Suprapubic skin (tissue), 3 donors: ENCODE measurements around the gene FOXP4.

ENCODE experiments used
- EP300 ChIP-seq: sonication (generic); formaldehyde crosslinking; IDR thresholded peaks from one replicate; pipeline ENCODE4 v1.6.1; 2017; ENCODE audit warnings: antibody characterized with exemption
- POLR2A ChIP-seq, 2 donors: fragments of 450-650 bp; IDR thresholded peaks; one replicate each; pipeline ENCODE4 v1.6.1; 2017; ENCODE audit warnings: antibody characterized with exemption in 2 of 2, mild to moderate bottlenecking in 2 of 2, moderate library complexity in 2 of 2
- TF ChIP-seq, protein P1 (sequence below), 2 donors: fragments of 200-600 bp in 1 of 2; fragments of 450-650 bp in 1 of 2; sonication (generic) in 1 of 2; IDR thresholded peaks; one replicate each; pipeline ENCODE4 v1.5.1; 2016 to 2019; ENCODE audit warnings: antibody characterized with exemption in 2 of 2, mild to moderate bottlenecking in 1 of 2, moderate library complexity in 1 of 2

DNA sequence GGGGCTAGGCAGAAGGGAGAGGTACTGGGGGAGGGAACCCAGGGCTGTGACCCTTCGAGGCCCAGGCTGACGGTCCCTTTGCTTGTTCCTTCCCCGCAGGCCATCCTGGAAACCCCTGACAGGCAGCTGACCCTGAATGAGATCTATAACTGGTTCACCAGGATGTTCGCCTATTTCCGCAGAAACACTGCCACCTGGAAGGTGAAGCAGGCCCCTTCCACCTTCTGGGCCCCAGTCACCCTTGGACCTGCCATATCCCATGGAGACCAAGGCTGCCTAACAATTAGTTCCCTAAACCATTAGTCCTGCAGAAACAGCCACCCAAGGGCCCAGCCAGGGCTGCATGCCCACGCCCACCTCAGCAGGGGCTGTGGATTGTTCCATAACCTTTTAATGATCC lies 44.9 kb downstream of the FOXP4 start:
- TF ChIP-seq EP300 (no peak), POLR2A (IDR thresholded peaks at IDR 0.05) (no peak)
- TF ChIP-seq, protein P1, sequence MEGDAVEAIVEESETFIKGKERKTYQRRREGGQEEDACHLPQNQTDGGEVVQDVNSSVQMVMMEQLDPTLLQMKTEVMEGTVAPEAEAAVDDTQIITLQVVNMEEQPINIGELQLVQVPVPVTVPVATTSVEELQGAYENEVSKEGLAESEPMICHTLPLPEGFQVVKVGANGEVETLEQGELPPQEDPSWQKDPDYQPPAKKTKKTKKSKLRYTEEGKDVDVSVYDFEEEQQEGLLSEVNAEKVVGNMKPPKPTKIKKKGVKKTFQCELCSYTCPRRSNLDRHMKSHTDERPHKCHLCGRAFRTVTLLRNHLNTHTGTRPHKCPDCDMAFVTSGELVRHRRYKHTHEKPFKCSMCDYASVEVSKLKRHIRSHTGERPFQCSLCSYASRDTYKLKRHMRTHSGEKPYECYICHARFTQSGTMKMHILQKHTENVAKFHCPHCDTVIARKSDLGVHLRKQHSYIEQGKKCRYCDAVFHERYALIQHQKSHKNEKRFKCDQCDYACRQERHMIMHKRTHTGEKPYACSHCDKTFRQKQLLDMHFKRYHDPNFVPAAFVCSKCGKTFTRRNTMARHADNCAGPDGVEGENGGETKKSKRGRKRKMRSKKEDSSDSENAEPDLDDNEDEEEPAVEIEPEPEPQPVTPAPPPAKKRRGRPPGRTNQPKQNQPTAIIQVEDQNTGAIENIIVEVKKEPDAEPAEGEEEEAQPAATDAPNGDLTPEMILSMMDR (IDR thresholded peaks at IDR 0.05), result no peak
